GM23248 (cell line): Measurements from ENCODE around the gene PRSS22.

Experiments
- EZH2 ChIP-seq: fragments of 200-600 bp; sonication (generic); IDR thresholded peaks from 2 replicates; pipeline ENCODE4 v1.6.1; 2018; ENCODE audit warnings: antibody characterized with exemption, mild to moderate bottlenecking; ENCODE audit not compliant: insufficient read depth, poor library complexity, severe bottlenecking
- EZH2phosphoT487 ChIP-seq: fragments of 200-600 bp; sonication (generic); IDR thresholded peaks from 2 replicates; pipeline ENCODE4 v1.6.1; 2018; ENCODE audit warnings: antibody characterized with exemption, moderate library complexity, mild to moderate bottlenecking, low read depth; ENCODE audit not compliant: insufficient read depth

DNA sequence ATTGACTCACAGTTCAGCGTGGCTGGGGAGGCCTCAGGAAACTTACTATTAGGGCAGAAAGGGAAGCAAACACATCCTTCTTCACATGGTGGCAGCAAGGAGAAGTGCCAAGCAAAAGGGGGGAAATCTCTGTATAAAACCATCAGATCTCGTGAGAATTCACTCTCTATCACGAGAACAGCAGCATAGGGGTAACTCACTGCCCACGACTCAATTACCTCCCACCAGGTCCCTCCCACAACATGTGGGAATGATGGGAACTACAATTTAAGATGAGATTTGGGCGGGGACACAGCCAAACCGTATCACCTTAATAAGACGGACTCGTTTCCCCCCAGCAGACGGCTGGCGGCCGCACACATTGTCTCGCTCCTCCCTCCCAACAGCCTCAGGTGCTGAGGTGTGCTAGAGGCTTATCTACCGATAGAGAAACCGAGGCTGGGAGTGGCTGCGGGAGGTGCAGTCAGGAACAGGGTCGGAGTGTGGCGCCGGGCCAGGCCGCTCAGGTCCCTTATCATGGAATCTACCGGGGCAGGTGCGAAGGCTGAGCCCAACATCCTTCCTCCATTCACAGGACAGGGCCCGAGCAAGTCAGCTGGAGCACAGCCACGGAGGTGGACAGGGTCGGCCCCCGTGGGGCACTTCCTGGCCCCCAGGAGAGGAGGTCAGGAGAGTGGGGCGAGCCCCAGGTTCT is 32.8 kb downstream of the PRSS22 start:
- TF ChIP-seq EZH2phosphoT487 (no peak), EZH2 (no peak)
